H1 (cell line): ENCODE data around the gene RPL31. TPM values are rescaled to one million over a fixed set of nuclear protein-coding genes. Genes with fewer than 3 reads are reported as not detected.

Source experiments
- CTCF ChIA-PET: fragments of 300-600 bp; sonication (Branson Sonifier 250); formaldehyde crosslinking; loops from one replicate; lab custom pipeline; 2021; ENCODE audit not compliant: partially characterized antibody; lab: Charles Lee
- POLR2A ChIA-PET: fragments of 300-600 bp; sonication (Branson Sonifier 250); formaldehyde crosslinking; loops from one replicate; lab custom pipeline; 2021; ENCODE audit warnings: inconsistent platforms; ENCODE audit not compliant: partially characterized antibody; lab: Charles Lee
- DNase-seq, 2 experiments: peaks; one replicate each; pipeline versions ENCODE4 v3.0.0 to v3.0.0-alpha.2; 2010 to 2022; ENCODE audit warnings: low spot score in 2 of 2, low read depth in 1 of 2, mixed read lengths in 1 of 2
- FAIRE-seq: peaks from 2 replicates; lab custom pipeline; 2011; peaks lifted over from hg19 to GRCh38; lab: Jason Lieb, UNC
- H2AFZ ChIP-seq: 2 replicates; pipeline ENCODE4 v1.8.1; 2012; ENCODE audit warnings: low read length, inconsistent platforms
- H2AK5ac ChIP-seq: 2 replicates; pipeline ENCODE4 v1.6.1; 2013; ENCODE audit warnings: low read depth, low read length
- H2BK120ac ChIP-seq: replicated peaks from 2 replicates; pipeline ENCODE3; 2013; ENCODE audit warnings: low read depth, low read length, inconsistent platforms
- H2BK12ac ChIP-seq: 2 replicates; pipeline ENCODE4 v1.6.1; 2013; ENCODE audit warnings: low read depth, low read length
- H2BK15ac ChIP-seq: 2 replicates; pipeline ENCODE4 v1.6.1; 2013; ENCODE audit warnings: low read length
- H2BK20ac ChIP-seq: 2 replicates; pipeline ENCODE4 v1.6.1; 2013; ENCODE audit warnings: low read length
- H2BK5ac ChIP-seq: 2 replicates; pipeline ENCODE4 v1.6.1; 2013; ENCODE audit warnings: low read depth, low read length
- H3K14ac ChIP-seq: 2 replicates; pipeline ENCODE4 v1.6.1; 2013; ENCODE audit warnings: inconsistent platforms; ENCODE audit not compliant: insufficient read length
- H3K18ac ChIP-seq: 2 replicates; pipeline ENCODE4 v1.6.1; 2013; ENCODE audit warnings: low read length; ENCODE audit errors: extremely low read depth
- H3K23ac ChIP-seq: 2 replicates; pipeline ENCODE4 v1.6.1; 2013; ENCODE audit warnings: inconsistent platforms; ENCODE audit not compliant: insufficient read length
- H3K23me2 ChIP-seq: 2 replicates; pipeline ENCODE4 v1.6.1; 2013; ENCODE audit warnings: low read depth, low read length
- H3K27ac ChIP-seq: 2 replicates; pipeline ENCODE4 v1.6.1; 2011; ENCODE audit warnings: low read depth, low read length, inconsistent platforms
- H3K27me3 ChIP-seq, 4 experiments: replicated peaks in 1 of 4; 1 replicate in 1 of 4; 2 replicates in 3 of 4; pipeline versions ENCODE4 v1.6.1 to v1.8.1; 2011 to 2013; ENCODE audit warnings: low read length in 3 of 4, mild to moderate bottlenecking in 3 of 4, inconsistent platforms in 2 of 4, mixed read lengths in 2 of 4, moderate library complexity in 1 of 4; ENCODE audit not compliant: control insufficient read depth in 3 of 4, insufficient read depth in 3 of 4; ENCODE audit errors: extremely low read depth in 1 of 4
- H3K36me3 ChIP-seq, 4 experiments: 2 replicates each; pipeline versions ENCODE4 v1.6.1 to v1.8.1; 2011 to 2013; ENCODE audit warnings: mild to moderate bottlenecking in 4 of 4, low read length in 3 of 4, moderate library complexity in 2 of 4, control low read depth in 1 of 4, inconsistent platforms in 1 of 4; ENCODE audit not compliant: insufficient read depth in 4 of 4, control insufficient read depth in 2 of 4
- H3K4ac ChIP-seq: replicated peaks from 2 replicates; pipeline ENCODE3; 2013; ENCODE audit warnings: low read length, low read depth, mixed read lengths, inconsistent platforms; ENCODE audit not compliant: insufficient read length
- H3K4me1 ChIP-seq, 4 experiments: replicated peaks in 1 of 4; 1 replicate in 1 of 4; 2 replicates in 3 of 4; pipeline versions ENCODE4 v1.6.1 to v1.8.1; 2011 to 2013; ENCODE audit warnings: low read length in 3 of 4, inconsistent platforms in 2 of 4, mixed read lengths in 1 of 4; ENCODE audit not compliant: insufficient read depth in 4 of 4, control insufficient read depth in 3 of 4
- H3K4me2 ChIP-seq, 2 experiments: 2 replicates each; pipeline versions ENCODE4 v1.6.1 to v1.8.1; 2011 to 2013; ENCODE audit warnings: low read depth in 2 of 2, low read length in 2 of 2, control low read depth in 1 of 2, inconsistent platforms in 1 of 2, mild to moderate bottlenecking in 1 of 2; ENCODE audit not compliant: insufficient read depth in 1 of 2
- H3K4me3 ChIP-seq, 4 experiments: fragments of 200-600, 300-600 bp in 1 of 4; sonication (generic), shearing (Covaris generic), sonication (Bioruptor Twin) in 1 of 4; 2 replicates each; pipeline versions ENCODE4 v1.5.1 to v1.8.1; 2011 to 2016; ENCODE audit warnings: low read length in 4 of 4, low read depth in 3 of 4, control low read depth in 2 of 4, inconsistent platforms in 2 of 4, mild to moderate bottlenecking in 2 of 4, mixed read lengths in 1 of 4, moderate library complexity in 1 of 4; ENCODE audit not compliant: insufficient read depth in 2 of 4; ENCODE audit errors: extremely low read depth in 1 of 4
- H3K56ac ChIP-seq: replicated peaks from 2 replicates; pipeline ENCODE3; 2013; ENCODE audit warnings: low read depth, mild to moderate bottlenecking, mixed read lengths, low read length, inconsistent platforms; ENCODE audit not compliant: insufficient read length
- H3K79me1 ChIP-seq: 2 replicates; pipeline ENCODE4 v1.6.1; 2013; ENCODE audit warnings: low read depth, low read length, control low read depth
- H3K79me2 ChIP-seq, 2 experiments: 2 replicates each; pipeline versions ENCODE4 v1.6.1 to v1.8.1; 2012 to 2013; ENCODE audit warnings: low read length in 2 of 2, mild to moderate bottlenecking in 2 of 2, inconsistent platforms in 1 of 2; ENCODE audit not compliant: insufficient read depth in 2 of 2, control insufficient read depth in 1 of 2
- H3K9ac ChIP-seq, 4 experiments: replicated peaks in 1 of 4; 1 replicate in 1 of 4; 2 replicates in 3 of 4; pipeline versions ENCODE4 v1.6.1 to v1.8.1; 2011 to 2013; ENCODE audit warnings: low read depth in 3 of 4, low read length in 3 of 4, control low read depth in 2 of 4, mild to moderate bottlenecking in 2 of 4, moderate library complexity in 2 of 4, inconsistent platforms in 1 of 4; ENCODE audit errors: extremely low read depth in 1 of 4
- H3K9me3 ChIP-seq, 2 experiments: 2 replicates each; pipeline versions ENCODE4 v1.6.1 to v1.8.1; 2012 to 2013; ENCODE audit warnings: mild to moderate bottlenecking in 2 of 2, moderate library complexity in 2 of 2, control low read depth in 1 of 2, inconsistent platforms in 1 of 2, low read depth in 1 of 2, low read length in 1 of 2, mixed read lengths in 1 of 2; ENCODE audit not compliant: insufficient read depth in 2 of 2
- H4K20me1 ChIP-seq, 2 experiments: replicated peaks in 1 of 2; 2 replicates each; pipeline versions ENCODE3 to v1.8.1; 2011 to 2013; ENCODE audit warnings: inconsistent platforms in 2 of 2, low read length in 2 of 2, mild to moderate bottlenecking in 1 of 2; ENCODE audit not compliant: insufficient read depth in 2 of 2, control insufficient read depth in 1 of 2
- H4K5ac ChIP-seq: 2 replicates; pipeline ENCODE4 v1.6.1; 2013; ENCODE audit warnings: low read length, low read depth, mixed read lengths, inconsistent platforms; ENCODE audit not compliant: insufficient read length
- H4K8ac ChIP-seq: 2 replicates; pipeline ENCODE4 v1.8.0; 2013; ENCODE audit warnings: mild to moderate bottlenecking, moderate library complexity, low read length, inconsistent platforms; ENCODE audit not compliant: insufficient read depth; ENCODE audit errors: extremely low read depth
- H4K91ac ChIP-seq: replicated peaks from 2 replicates; pipeline ENCODE3; 2013; ENCODE audit warnings: low read length, mixed read lengths, inconsistent platforms; ENCODE audit not compliant: insufficient read length
- ATF2 ChIP-seq: IDR thresholded peaks from 2 replicates; pipeline ENCODE4 v1.6.1; 2012; ENCODE audit warnings: low read length, inconsistent platforms
- BACH1 ChIP-seq: IDR thresholded peaks from 2 replicates; pipeline ENCODE4 v1.6.1; 2012; ENCODE audit warnings: low read length, improper control_type of control experiment
- BCL11A ChIP-seq, 2 experiments: IDR thresholded peaks; one replicate each; pipeline ENCODE4 v1.6.1; 2011; ENCODE audit warnings: low read depth in 2 of 2, low read length in 2 of 2, mild to moderate bottlenecking in 2 of 2
- SAP30 ChIP-seq: fragments of 300-600 bp; sonication (generic); IDR thresholded peaks from 2 replicates; pipeline ENCODE4 v1.7.1; 2012; ENCODE audit warnings: low read length, moderate library complexity, mild to moderate bottlenecking, inconsistent platforms; ENCODE audit not compliant: insufficient read depth, insufficient replicate concordance
- WGBS, 2 experiments: shearing (Covaris generic) in 1 of 2; methylation state at CpG; one replicate each; pipeline versions ENCODE4 v1.1.6 to v1.1.7; 2013 to 2015; ENCODE audit warnings: low lambda C conversion rate in 2 of 2, mixed read lengths in 2 of 2, inconsistent platforms in 1 of 2, low coverage in 1 of 2, missing lambda C conversion rate in 1 of 2; ENCODE audit not compliant: insufficient replicate concordance in 2 of 2, insufficient coverage in 1 of 2, insufficient read length in 1 of 2; ENCODE audit errors: extremely low coverage in 1 of 2, missing lambda C conversion rate in 1 of 2; 5-methylcytosine and 5-hydroxymethylcytosine counted together
- polyA plus RNA-seq, 7 experiments: library from polyadenylated mRNA; depleted of rRNA in 3 of 7; stranded (reverse) in 5 of 7; unstranded in 2 of 7; fragments of >200 nt in 5 of 7; fragments of 200-250 nt in 2 of 7; gene quantifications; 1 replicate in 5 of 7; 2 replicates in 1 of 7; 4 replicates in 1 of 7; pipeline versions ENCODE4 v1.2.1 to v1.2.3, GENCODE V29; 2011 to 2013; ENCODE audit warnings: missing spikeins in 2 of 7, mixed read lengths in 2 of 7
- total RNA-seq: library from RNA; stranded (reverse); fragmentation: NEBNext Ultra II Directional; extraction: Animal tissue kit (Norgen Biotek cat#: 25700); gene quantifications from 2 replicates; pipeline ENCODE4 v1.2.1, GENCODE V29; 2021

Gene RPL31
- total and polyA plus RNA-seq, 2 of the 8 experiments (the other 6 are each of a cell fraction or from before 2014, with no cell fraction given) = 1,463 to 1,722 TPM

- H4K91ac ChIP-seq = no peak overlapping the region
- H3K79me2 ChIP-seq = no peaks in the 10 kb centered on the region
- H2AFZ ChIP-seq = no peak overlapping the region
- H3K36me3 ChIP-seq = no peaks in the 10 kb centered on the region
- no peak overlapping the region for H2BK20ac ChIP-seq
- H3K4me1 ChIP-seq = peaks cover 0 to 2% (median under 1%) of the 10 kb centered on the region in 4 experiments; a peak in 2 of 7 replicates
- no peak overlapping the region for H3K9ac ChIP-seq
- WGBS, 2 experiments = 88% methylated on average over 5 of the region's 5 CpGs; no CpG with 5 or more reads in 1 of the 2 experiments
- no peak overlapping the region for H3K14ac ChIP-seq
- no peaks in the 10 kb centered on the region for H3K23me2 ChIP-seq
- ChIA-PET CTCF (interaction anchor here (1.1 to 2.7 kb wide), 3 partner anchors 15 to 384 kb away, joined by 3 to 14 read pairs (median 5); no protein-coding TSS in a partner anchor), POLR2A (interaction anchor here (1.0 to 7.0 kb wide), 2 partner anchors 9 to 13 kb away, joined by 3 to 63 read pairs; partner anchors contain the start of gene RPL31)
- H2AK5ac ChIP-seq = no peak overlapping the region
- no peaks in the 10 kb centered on the region for H3K27me3 ChIP-seq
- H3K23ac ChIP-seq = no peak overlapping the region
- no peak overlapping the region for H2BK5ac ChIP-seq
- no peak overlapping the region for H3K18ac ChIP-seq
- DNase-seq = no peak
- H2BK120ac ChIP-seq = no peak overlapping the region
- H2BK12ac ChIP-seq = no peak overlapping the region
- H2BK15ac ChIP-seq = no peak overlapping the region
- no peak overlapping the region for H3K4ac ChIP-seq
- H4K20me1 ChIP-seq = no peaks in the 10 kb centered on the region
- no peak overlapping the region for H3K4me2 ChIP-seq
- H3K79me1 ChIP-seq = no peaks in the 10 kb centered on the region
- H3K56ac ChIP-seq = no peak overlapping the region
- no peak for FAIRE-seq
- no peaks in the 10 kb centered on the region for H3K9me3 ChIP-seq
- H3K4me3 ChIP-seq = no peak overlapping the region
- H3K27ac ChIP-seq = no peak overlapping the region
- H4K8ac ChIP-seq = no peak overlapping the region
- H4K5ac ChIP-seq = no peak overlapping the region
- TF ChIP-seq BCL11A (IDR thresholded peaks at IDR 0.05; ENCODE audit: low read depth in 2 of 2, low read length in 2 of 2) (no peak), ATF2 (no peak), BACH1 (no peak), SAP30 (no peak)
These were observed 10.7 kb upstream of the RPL31 start for GRCh38 chr2:100991404-100991773.
